Measurements from ENCODE around the gene GALNT14.

GALNT14 gene

GRCh38 chr2:31122133-31122532 is 16.1 kb downstream of the GALNT14 start:
- Mint-ChIP-seq H3K27ac (no peak overlapping the region), H3K4me3 (no peak overlapping the region), H3K27me3 (peaks cover 16% of the 10 kb centered on the region), H3K4me1 (ENCODE audit: low read depth) (no peaks in the 10 kb centered on the region), H3K9me3 (no peaks in the 10 kb centered on the region), H3K36me3 (ENCODE audit: low read depth) (no peaks in the 10 kb centered on the region)

GRCh38 chr2:31113765-31114164 is 24.5 kb downstream of the GALNT14 start:
- no peak overlapping the region for H3K4me3 Mint-ChIP-seq
- peaks cover 13% of the 10 kb centered on the region for H3K27me3 Mint-ChIP-seq
- H3K36me3 Mint-ChIP-seq (ENCODE audit: low read depth), result no peaks in the 10 kb centered on the region
- no peaks in the 10 kb centered on the region for H3K4me1 Mint-ChIP-seq (ENCODE audit: low read depth)
- H3K27ac Mint-ChIP-seq, result no peak overlapping the region
- H3K9me3 Mint-ChIP-seq, result no peaks in the 10 kb centered on the region

GRCh38 chr2:31112544-31112943 is 25.7 kb downstream of the GALNT14 start:
- no peak overlapping the region for H3K4me3 Mint-ChIP-seq
- H3K36me3 Mint-ChIP-seq (ENCODE audit: low read depth), result no peaks in the 10 kb centered on the region
- H3K4me1 Mint-ChIP-seq (ENCODE audit: low read depth), result no peaks in the 10 kb centered on the region

GRCh38 chr2:31110998-31111397 is 27.2 kb downstream of the GALNT14 start:
- Mint-ChIP-seq H3K4me3 (no peak overlapping the region), H3K9me3 (no peaks in the 10 kb centered on the region), H3K27ac (no peak overlapping the region), H3K36me3 (ENCODE audit: low read depth) (no peaks in the 10 kb centered on the region), H3K4me1 (ENCODE audit: low read depth) (no peaks in the 10 kb centered on the region), H3K27me3 (peaks cover 15% of the 10 kb centered on the region)

More at GRCh38 chr2:31112544-31112943, 25.7 kb downstream of the GALNT14 start:
- peaks cover 11% of the 10 kb centered on the region for H3K27me3 Mint-ChIP-seq
- H3K27ac Mint-ChIP-seq, result no peak overlapping the region
- H3K9me3 Mint-ChIP-seq, result no peaks in the 10 kb centered on the region

GRCh38 chr2:31110431-31110830 is 27.8 kb downstream of the GALNT14 start:
- no peak overlapping the region for H3K4me3 Mint-ChIP-seq
- peaks cover 15% of the 10 kb centered on the region for H3K27me3 Mint-ChIP-seq
- H3K27ac Mint-ChIP-seq, result no peak overlapping the region
- no peaks in the 10 kb centered on the region for H3K4me1 Mint-ChIP-seq (ENCODE audit: low read depth)
- H3K36me3 Mint-ChIP-seq (ENCODE audit: low read depth), result no peaks in the 10 kb centered on the region
- H3K9me3 Mint-ChIP-seq, result no peaks in the 10 kb centered on the region

- Mint-ChIP-seq H3K4me1 (ENCODE audit: low read depth) (no peaks in the 10 kb centered on the region), H3K9me3 (no peaks in the 10 kb centered on the region), H3K36me3 (ENCODE audit: low read depth) (no peaks in the 10 kb centered on the region), H3K27me3 (peaks cover 15% of the 10 kb centered on the region), H3K4me3 (no peak overlapping the region), H3K27ac (no peak overlapping the region)
Observed at GRCh38 chr2:31109633-31110192, 28.5 kb downstream of the GALNT14 start.

- H3K4me3 Mint-ChIP-seq, result no peak overlapping the region
- no peaks in the 10 kb centered on the region for H3K4me1 Mint-ChIP-seq (ENCODE audit: low read depth)
- no peak overlapping the region for H3K27ac Mint-ChIP-seq
- H3K9me3 Mint-ChIP-seq, result no peaks in the 10 kb centered on the region
- peaks cover 16% of the 10 kb centered on the region for H3K27me3 Mint-ChIP-seq
- no peaks in the 10 kb centered on the region for H3K36me3 Mint-ChIP-seq (ENCODE audit: low read depth)
Observed at GRCh38 chr2:31108561-31109286, 29.5 kb downstream of the GALNT14 start.

- Mint-ChIP-seq H3K27me3 (peaks cover 20% of the 10 kb centered on the region), H3K9me3 (no peaks in the 10 kb centered on the region), H3K4me1 (ENCODE audit: low read depth) (no peaks in the 10 kb centered on the region), H3K27ac (no peak overlapping the region), H3K4me3 (no peak overlapping the region), H3K36me3 (ENCODE audit: low read depth) (no peaks in the 10 kb centered on the region)
Observed at GRCh38 chr2:31107591-31108300, 30.5 kb downstream of the GALNT14 start.

- H3K27me3 Mint-ChIP-seq, result peaks cover 20% of the 10 kb centered on the region
- H3K4me1 Mint-ChIP-seq (ENCODE audit: low read depth), result no peaks in the 10 kb centered on the region
- H3K9me3 Mint-ChIP-seq, result no peaks in the 10 kb centered on the region
- no peak overlapping the region for H3K27ac Mint-ChIP-seq
- H3K36me3 Mint-ChIP-seq (ENCODE audit: low read depth), result no peaks in the 10 kb centered on the region
- H3K4me3 Mint-ChIP-seq, result no peak overlapping the region
Observed at GRCh38 chr2:31101701-31102100, 36.5 kb downstream of the GALNT14 start.

- H3K9me3 Mint-ChIP-seq, result no peaks in the 10 kb centered on the region
- H3K4me3 Mint-ChIP-seq, result no peak overlapping the region
- H3K27me3 Mint-ChIP-seq, result no peaks in the 10 kb centered on the region
- no peak overlapping the region for H3K27ac Mint-ChIP-seq
- no peaks in the 10 kb centered on the region for H3K4me1 Mint-ChIP-seq (ENCODE audit: low read depth)
- no peaks in the 10 kb centered on the region for H3K36me3 Mint-ChIP-seq (ENCODE audit: low read depth)
Observed at GRCh38 chr2:31097962-31098613, 40.2 kb downstream of the GALNT14 start.

- Mint-ChIP-seq H3K4me1 (ENCODE audit: low read depth) (no peaks in the 10 kb centered on the region), H3K36me3 (ENCODE audit: low read depth) (no peaks in the 10 kb centered on the region), H3K27me3 (no peaks in the 10 kb centered on the region), H3K27ac (no peak overlapping the region), H3K4me3 (no peak overlapping the region), H3K9me3 (no peaks in the 10 kb centered on the region)
Observed at GRCh38 chr2:31090188-31090587, 48.1 kb downstream of the GALNT14 start.

- H3K4me3 Mint-ChIP-seq, result no peak overlapping the region
- no peaks in the 10 kb centered on the region for H3K36me3 Mint-ChIP-seq (ENCODE audit: low read depth)
- no peaks in the 10 kb centered on the region for H3K9me3 Mint-ChIP-seq
- no peak overlapping the region for H3K27ac Mint-ChIP-seq
- no peaks in the 10 kb centered on the region for H3K27me3 Mint-ChIP-seq
- no peaks in the 10 kb centered on the region for H3K4me1 Mint-ChIP-seq (ENCODE audit: low read depth)
Observed at GRCh38 chr2:31089645-31090044, 48.6 kb downstream of the GALNT14 start.

- Mint-ChIP-seq H3K4me3 (no peak overlapping the region), H3K36me3 (ENCODE audit: low read depth) (no peaks in the 10 kb centered on the region), H3K27ac (no peak overlapping the region), H3K9me3 (no peaks in the 10 kb centered on the region), H3K4me1 (ENCODE audit: low read depth) (no peaks in the 10 kb centered on the region), H3K27me3 (no peaks in the 10 kb centered on the region)
Observed at GRCh38 chr2:31088504-31089195, 49.6 kb downstream of the GALNT14 start.

- Mint-ChIP-seq H3K4me1 (ENCODE audit: low read depth) (no peaks in the 10 kb centered on the region), H3K27ac (no peak overlapping the region), H3K36me3 (ENCODE audit: low read depth) (no peaks in the 10 kb centered on the region), H3K9me3 (no peaks in the 10 kb centered on the region), H3K4me3 (no peak overlapping the region), H3K27me3 (no peaks in the 10 kb centered on the region)
Observed at GRCh38 chr2:31087491-31087890, 50.7 kb downstream of the GALNT14 start.

- no peaks in the 10 kb centered on the region for H3K27me3 Mint-ChIP-seq
- H3K4me1 Mint-ChIP-seq (ENCODE audit: low read depth), result no peaks in the 10 kb centered on the region
Observed at GRCh38 chr2:31086590-31086989, 51.6 kb downstream of the GALNT14 start.

More at GRCh38 chr2:31086590-31086989, 51.6 kb downstream of the GALNT14 start:
- no peaks in the 10 kb centered on the region for H3K36me3 Mint-ChIP-seq (ENCODE audit: low read depth)
- H3K4me3 Mint-ChIP-seq, result no peak overlapping the region
- no peaks in the 10 kb centered on the region for H3K9me3 Mint-ChIP-seq
- H3K27ac Mint-ChIP-seq, result no peak overlapping the region

All from stimulated activated naive CD8-positive, alpha-beta T cell treated with anti-CD3 and anti-CD28 coated beads, Interleukin-15, Interleukin-2, amounts not matched to agents 100 ng/mL and 50 ng/mL, for 24 hours (primary cell).